ENCODE results near the gene BCL2.

BCL2 gene

DNA sequence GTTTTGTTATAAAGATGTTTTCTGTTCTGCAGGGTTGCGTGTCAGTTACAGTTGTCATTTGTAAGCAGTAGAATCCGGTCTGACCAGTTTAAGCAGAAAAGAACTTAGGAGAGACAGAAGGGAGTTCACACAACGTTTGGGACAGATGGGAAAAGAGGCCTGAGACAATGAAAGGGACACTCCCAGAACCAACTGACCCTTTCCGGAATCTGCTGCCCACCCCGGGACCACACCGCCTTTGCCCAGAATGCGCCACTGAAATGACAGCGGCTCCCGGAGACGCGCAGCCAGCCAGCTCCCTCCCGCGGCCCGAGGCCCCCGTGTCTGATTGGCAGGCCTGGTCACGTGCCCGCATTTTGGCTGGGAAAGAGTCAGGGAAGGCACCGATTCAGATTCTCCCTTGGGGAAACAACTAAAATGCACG, 244.6 kb downstream of the BCL2 start:
- peak; percentile 13 to 36 (median 25) for DNase-seq

DNA sequence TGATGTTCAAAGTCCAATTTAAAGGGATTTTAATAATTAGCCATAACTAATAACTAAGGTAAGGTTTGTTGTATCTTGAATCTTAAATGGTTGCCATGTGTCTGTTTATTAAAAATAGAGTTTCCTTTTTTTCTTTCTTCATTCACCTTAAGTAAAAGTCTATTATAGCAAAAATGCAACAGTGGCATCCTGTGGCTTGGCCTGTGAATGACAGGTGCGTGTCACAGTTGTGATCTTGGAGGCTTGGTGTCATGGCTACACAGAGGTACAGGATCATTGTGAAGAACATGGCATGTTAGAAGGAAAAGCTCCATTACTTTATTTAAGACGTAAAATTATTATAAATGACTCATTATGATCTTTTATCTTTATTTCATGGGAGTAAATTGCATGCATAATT, 246.1 kb downstream of the BCL2 start:
- no peak for DNase-seq
